SH-SY5Y (cell line): Measurements from ENCODE around the gene OBSCN.

ENCODE experiments used
- GATA2 ChIP-seq: IDR thresholded peaks from 2 replicates; pipeline ENCODE4 v1.6.1; 2011; ENCODE audit warnings: mild to moderate bottlenecking, low read depth, low read length
- GATA3 ChIP-seq: IDR thresholded peaks from 2 replicates; pipeline ENCODE4 v1.6.1; 2011; ENCODE audit warnings: low read depth, mild to moderate bottlenecking, low read length, moderate library complexity

OBSCN gene

DNA sequence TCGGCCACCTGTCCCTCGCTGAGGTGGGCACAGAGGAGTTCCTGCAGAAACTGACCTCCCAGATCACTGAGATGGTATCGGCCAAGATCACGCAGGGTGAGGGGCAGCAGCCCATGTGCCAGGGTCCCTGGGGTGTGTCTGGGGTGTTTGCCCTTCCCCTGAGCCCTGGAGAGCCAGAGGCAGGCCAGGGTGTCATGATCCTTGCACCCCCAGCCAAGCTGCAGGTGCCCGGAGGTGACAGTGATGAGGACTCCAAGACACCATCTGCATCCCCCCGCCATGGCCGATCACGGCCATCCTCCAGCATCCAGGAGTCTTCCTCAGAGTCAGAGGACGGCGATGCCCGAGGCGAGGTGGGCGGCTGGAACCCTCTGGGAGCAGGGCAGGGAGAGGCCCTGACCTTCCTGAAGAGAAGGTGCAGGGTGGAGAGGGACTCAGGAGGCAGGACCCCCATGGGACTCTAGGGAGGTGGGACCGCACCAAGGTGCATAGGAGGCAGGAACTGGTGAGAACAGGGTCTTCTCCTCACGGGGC is 129.3 kb downstream of the OBSCN start:
- no peak for TF ChIP-seq GATA2
- TF ChIP-seq GATA3, result no peak

- no peak for TF ChIP-seq GATA2
- TF ChIP-seq GATA3, result no peak
These were observed 130.1 kb downstream of the OBSCN start for GRCh38 chr1:228337711-228338520.

DNA sequence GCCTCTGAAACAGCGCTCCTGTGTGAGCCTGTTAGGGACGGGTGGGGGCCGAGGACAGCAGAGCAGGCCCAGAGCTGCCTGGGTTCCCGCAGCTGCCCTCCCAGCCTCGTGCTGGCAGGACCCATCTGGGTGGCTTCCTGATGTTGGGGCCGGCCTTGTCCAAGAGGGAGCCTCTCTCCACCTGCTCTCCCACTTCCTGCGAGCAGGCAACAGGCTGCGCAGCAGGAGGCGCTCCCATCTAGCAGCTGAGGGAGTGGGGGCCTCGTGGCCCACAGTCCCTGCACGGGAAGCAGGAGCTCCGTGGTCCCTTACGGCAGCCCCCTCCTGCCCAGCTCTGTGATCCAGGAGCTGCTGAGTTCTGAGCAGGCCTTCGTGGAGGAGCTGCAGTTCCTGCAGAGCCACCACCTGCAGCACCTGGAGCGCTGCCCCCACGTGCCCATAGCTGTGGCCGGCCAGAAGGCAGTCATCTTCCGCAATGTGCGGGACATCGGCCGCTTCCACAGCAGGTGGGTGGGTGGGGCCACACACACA is 130.7 kb downstream of the OBSCN start:
- TF ChIP-seq GATA2, result no peak
- TF ChIP-seq GATA3, result no peak

GRCh38 chr1:228339059-228339704 is 131.3 kb downstream of the OBSCN start:
- TF ChIP-seq GATA2, result no peak
- TF ChIP-seq GATA3, result no peak

DNA sequence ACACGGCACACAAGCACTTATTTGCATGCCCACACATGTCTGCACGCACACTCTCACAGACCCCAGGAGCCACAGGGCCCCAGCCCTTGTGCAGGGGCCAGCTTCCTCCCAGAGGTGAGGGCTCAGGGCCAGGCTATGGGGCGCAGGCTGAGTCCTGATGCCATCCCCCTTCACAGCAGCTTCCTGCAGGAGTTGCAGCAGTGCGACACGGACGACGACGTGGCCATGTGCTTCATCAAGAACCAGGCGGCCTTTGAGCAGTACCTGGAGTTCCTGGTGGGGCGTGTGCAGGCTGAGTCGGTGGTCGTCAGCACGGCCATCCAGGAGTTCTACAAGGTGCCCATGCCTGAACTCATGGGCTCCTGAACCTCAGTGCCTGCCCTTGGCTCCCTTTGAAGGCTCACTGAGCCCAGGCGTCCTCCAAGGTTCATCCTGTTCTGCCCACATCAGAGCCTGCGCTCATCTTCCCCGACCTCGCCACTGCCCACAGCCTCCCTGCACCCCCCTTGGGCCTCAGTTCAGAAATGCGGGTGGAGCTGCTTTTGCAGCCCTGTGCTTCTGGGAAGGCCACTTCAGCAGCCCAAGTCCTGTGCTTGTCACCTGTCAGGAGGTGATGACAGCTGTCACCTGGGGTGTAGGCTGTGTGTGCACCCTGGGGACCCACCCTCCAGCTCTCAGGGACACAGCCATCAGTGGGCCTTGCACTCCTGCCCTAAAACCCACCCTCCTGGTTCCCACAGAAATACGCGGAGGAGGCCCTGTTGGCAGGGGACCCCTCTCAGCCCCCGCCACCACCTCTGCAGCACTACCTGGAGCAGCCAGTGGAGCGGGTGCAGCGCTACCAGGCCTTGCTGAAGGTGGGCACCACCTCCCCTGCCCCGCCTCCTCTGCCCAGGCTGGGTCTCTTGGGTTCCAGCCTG is 132.2 kb downstream of the OBSCN start:
- TF ChIP-seq GATA2 (no peak), GATA3 (no peak)

DNA sequence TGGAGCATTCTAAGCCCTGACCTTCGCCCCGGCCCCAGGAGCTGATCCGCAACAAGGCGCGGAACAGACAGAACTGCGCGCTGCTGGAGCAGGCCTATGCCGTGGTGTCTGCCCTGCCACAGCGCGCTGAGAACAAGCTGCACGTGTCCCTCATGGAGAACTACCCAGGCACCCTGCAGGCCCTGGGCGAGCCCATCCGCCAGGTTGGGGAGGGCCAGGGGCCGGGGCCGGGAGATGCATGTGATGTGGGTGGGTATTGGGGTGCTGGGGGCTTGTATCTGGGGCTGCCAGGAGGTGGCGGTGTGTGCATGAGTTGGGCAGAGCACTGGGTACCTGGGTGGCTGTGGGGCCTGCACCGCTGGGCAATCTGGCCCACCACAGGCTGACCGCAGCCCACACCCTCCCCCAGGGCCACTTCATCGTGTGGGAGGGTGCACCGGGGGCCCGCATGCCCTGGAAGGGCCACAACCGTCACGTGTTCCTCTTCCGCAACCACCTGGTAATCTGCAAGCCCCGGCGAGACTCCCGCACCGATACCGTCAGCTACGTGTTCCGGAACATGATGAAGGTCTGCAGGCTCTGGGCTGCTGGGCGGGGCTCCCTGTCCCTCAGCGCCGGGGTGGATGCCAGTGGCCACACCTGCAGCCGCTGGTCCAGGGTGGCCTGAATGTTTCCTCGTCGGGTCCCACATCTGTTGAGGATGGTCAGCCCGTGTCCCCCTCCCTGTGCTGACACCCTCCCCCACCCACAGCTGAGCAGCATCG is 133.0 kb downstream of the OBSCN start:
- TF ChIP-seq GATA3 (no peak), GATA2 (no peak)

DNA sequence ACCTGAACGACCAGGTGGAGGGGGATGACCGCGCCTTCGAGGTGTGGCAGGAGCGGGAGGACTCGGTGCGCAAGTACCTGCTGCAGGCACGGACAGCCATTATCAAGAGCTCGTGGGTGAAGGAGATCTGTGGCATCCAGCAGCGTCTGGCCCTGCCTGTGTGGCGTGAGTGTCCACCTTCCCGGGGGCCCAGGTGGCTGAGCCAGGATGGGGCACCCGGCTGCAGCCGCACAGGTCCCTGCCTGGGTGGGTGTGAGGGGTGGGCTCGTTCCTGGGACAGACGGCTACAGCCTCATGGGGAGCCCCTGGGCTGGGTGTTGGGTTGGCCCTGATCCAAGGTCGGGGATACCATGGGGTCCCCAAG is 133.6 kb downstream of the OBSCN start:
- TF ChIP-seq GATA2 (no peak), GATA3 (no peak)

GRCh38 chr1:228341814-228342626 is 134.2 kb downstream of the OBSCN start:
- TF ChIP-seq GATA2, result no peak
- no peak for TF ChIP-seq GATA3

DNA sequence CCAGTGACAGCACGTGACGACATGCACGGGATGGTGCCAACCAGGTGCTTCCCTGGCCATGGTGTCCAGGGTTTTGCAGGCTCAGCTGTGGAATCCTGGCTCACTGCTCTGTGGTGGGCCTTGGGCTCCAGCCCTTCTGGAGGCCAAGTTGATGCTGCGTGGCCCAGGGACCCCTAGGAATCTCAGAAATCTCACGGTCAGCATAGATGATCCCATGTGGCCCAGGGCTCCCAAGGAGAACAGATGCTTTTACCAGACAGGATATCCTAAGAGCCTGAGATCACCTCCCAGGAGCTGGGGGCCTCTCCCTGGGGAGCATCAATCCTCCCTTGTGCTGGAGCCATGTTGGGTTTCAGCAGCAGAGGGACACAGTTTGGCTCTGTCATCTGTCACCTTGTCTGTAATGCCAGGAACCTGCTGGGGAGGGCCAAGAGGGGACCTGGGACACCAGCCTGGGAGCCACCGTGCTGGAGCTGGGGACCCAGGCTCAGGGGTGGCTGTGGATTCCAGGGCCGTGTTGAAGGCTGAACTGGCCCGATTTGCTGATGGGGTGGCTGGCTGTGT is 134.9 kb downstream of the OBSCN start:
- TF ChIP-seq GATA3, result no peak

DNA sequence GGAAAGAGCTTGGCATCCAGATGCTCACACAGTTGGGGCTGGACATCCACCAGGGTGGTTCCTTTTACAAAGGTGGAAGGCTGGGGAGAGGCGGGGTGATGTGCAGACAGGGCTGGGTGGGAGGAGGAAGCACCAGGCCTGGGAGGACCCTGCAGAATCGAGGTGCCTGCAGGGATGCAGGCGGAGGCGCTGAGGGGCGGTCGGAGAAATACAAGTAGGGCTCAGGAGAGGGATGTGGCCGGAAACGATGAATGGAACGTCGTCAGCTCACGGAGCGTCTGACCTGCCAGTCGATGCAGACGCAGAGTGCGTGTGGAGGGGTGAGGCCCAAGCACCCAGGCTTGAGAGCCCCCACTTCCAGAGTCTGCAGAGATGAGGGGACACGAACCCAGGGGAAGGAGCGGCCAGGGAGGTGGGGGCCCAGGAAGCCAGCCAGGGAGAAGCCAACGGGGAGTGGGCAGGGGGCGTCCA is 135.4 kb downstream of the OBSCN start:
- TF ChIP-seq GATA3 (no peak), GATA2 (no peak)

GRCh38 chr1:228344631-228345072 is 136.8 kb downstream of the OBSCN start:
- TF ChIP-seq GATA3, result no peak
- no peak for TF ChIP-seq GATA2

DNA sequence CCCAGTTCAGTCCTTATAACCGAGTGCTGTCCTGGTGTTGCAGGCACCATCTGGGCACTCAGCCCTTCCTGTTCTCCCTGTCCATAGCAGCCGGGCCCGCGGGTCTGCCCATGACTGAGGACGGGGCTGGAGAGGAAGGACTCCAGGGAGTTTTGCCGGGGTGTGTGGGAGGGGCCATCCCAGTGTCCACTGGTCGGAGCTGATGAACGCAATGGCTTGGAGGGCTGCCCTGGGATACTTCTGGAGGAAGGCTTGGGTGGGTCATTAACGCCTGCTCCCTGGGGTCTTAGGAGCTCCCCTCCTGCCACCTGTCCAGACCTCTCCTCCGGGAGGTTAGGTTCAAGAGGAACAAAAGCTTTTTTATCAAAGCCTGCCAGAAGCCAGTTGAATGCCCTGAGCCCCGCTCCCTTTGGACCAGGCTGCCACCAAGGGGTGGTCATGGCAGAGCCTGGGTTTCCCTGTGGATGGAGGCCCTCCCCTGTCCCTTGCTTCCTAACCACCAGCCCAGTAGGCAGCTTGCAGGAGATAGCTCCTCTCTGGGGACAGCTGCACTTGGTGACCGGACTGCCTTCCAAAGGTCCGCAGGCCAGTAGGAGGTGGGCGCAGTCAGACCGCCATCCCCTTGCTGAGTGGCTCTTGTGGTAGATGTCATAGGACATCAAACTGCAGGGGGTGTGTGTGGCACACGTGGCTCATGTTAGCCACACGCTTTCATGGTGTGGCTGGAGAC is 137.5 kb downstream of the OBSCN start:
- TF ChIP-seq GATA3 (no peak), GATA2 (no peak)
